ENCODE results near the gene WNT5B.

WNT5B gene

GRCh38 chr12:1628666-1629337 is at the start of gene WNT5B:
Gene WNT5B (plus strand): TSS chr12:1629231. CDS start chr12:1631355, 2,124 bp downstream.
- no peak for DNase-seq

DNA sequence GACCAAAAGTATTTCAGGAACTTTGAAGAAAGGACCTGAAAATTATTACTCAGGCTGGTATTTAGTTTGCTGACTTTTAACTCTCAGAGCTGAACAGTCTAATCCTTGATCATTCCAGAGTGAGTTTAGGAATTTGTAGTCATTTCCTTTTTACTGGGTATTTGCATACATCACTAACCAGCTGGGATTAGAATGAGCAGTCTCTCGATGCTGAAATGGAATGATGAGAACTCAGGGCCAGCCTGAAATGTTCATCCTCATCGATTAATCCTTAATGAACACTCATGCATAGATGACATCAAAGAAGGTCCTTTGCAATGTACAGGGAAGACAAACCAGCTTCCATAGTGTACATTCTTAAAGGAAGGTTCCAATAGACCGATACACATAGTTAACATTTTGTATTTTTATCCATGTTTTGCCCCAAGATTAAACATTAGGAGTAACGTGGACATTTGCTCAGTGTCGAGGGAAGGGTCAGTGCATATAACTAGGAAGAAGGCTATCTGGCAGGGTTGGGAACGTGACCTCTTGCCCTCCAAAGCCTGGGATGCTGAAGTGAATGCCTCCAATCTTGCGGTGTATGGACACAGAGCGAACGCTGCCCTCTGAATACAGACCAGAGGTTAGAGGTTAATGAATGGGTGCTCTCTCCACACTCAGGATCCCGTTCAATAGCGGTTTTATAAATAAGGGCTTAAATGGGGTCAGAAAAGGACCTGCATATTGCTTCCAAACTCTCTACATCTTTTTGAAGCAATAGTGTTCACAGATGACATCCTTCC is 49.2 kb upstream of the WNT5B start:
- peak; percentile 70 for DNase-seq

DNA sequence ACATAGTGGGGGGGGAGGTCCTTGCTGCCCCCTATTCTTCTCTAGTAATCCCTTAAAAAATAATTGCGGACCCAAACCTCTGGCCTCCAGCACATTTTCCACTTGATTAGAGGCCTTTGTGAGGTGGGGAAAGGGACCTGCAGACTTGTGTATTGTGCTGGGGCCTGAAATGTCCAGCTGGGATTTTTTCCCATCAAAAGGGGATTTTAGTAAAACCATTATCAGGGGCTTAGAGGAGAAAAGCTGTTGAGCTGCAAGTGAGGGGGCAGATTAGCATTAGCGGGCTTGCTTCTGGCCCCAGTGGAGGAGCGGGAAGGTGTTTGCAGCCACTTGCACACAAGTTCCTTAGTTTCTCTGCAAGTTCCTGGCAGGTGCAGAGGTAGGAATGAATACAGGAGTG is 48.5 kb upstream of the WNT5B start:
- DNase-seq = no peak

DNA sequence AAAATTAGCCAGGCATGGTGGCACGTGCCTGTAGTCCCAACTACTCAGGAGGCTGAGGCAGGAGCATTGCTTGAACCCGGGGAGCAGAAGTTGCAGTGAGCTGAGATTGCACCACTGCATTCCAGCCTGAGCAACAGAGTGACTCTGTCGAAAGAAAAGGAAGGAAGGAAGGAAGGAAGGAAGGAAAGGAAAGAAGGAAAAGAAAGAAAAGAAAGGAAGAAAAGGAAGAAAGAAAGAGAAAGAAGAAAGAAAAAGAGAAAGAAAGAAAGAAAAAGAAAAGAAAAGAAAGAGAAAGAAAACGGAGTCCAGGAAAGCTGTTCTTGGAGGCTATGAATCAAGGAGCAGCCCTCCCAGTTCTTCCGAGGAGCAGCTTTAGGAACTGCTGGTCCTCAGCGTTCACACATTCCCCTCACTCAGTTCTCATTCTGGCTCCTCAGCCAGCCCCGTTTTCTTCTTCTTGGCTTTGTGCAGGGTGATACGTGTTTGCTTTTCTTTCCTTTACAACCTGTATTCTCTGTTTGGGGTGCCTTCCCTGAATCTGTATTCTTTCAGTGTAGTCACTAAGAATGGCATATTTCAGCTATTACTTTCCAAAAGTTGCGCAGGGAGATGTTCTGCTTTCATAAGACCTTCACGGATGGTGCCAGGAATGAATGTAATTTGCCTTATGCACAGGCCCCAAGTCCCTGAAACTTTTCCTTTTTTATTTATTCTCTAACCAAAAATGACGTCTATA is 46.9 kb upstream of the WNT5B start:
- peak; percentile 65 for DNase-seq

- no peak for DNase-seq
Observed at GRCh38 chr12:1582709-1583050, 46.4 kb upstream of the WNT5B start.

- DNase-seq = peak; percentile 92
Observed at GRCh38 chr12:1583421-1584078, 45.5 kb upstream of the WNT5B start.

GRCh38 chr12:1584326-1584725 is 44.7 kb upstream of the WNT5B start:
- no peak for DNase-seq

- DNase-seq = no peak
Observed at GRCh38 chr12:1587927-1588574, 41.0 kb upstream of the WNT5B start.

DNA sequence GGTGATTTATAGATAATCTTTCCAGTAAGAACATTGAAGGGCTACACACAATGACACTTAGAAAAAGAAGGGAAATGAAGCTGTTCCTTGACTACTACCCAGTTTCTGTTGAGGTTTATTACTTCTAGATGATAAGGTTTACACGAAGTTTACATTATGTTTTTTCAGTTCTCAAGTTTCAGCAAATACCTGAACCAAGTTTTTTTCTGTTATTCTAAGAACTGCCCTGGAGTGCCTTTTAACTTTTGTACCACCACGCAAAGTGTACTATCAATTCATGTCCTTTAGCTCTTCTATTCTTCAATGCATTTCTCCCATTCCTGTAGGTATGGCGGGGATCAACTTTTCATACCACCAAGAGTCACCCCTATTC is 40.5 kb upstream of the WNT5B start:
- DNase-seq = no peak

- DNase-seq = peak; percentile 58
Observed at GRCh38 chr12:1590221-1590979, 38.6 kb upstream of the WNT5B start.

GRCh38 chr12:1591034-1591433 is 38.0 kb upstream of the WNT5B start:
- no peak for DNase-seq

GRCh38 chr12:1591543-1591942 is 37.5 kb upstream of the WNT5B start:
- peak; percentile 60 for DNase-seq

- peak; percentile 85 for DNase-seq
Observed at GRCh38 chr12:1592444-1593173, 36.4 kb upstream of the WNT5B start.

DNA sequence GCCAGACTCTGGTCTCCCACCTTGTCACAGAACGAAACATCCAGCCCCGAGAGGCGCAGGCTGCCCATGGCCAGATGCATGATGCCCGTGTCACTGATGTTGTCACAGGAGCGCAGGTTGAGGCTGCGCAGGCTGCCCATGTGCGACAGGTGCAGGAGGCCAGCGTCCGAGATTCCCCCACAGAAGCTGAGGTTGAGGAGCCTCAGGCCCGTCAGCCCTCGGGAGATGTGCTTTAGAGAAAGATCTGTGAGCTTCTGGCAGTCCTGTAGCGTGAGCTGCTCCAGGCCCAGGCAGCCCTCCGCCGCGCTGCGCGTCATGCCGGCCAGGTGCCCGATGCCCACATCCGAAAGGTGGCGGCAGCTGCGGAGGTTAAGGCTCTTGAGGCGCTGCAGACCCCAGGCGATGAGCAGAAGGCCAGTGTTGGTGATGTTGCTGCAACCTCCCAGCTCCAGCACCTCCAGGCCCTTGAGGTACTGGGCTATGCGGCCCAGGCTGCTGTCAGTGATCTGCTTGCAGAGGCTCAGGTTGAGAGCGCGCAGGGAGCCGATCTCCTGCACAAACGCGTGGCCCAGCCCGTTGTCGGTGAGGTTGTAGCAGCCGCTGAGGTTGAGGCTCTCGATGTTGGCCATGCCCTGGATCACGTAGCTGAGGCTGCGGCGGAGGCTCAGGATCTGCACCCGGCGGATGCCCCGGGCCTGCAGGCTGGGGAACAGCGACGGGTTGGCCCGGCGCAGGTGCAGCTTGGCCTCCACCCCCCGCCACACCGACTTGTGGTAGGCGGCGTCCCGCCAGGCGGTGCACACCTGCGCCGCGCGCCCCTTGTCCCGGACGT is 35.6 kb upstream of the WNT5B start:
- peak; percentile 69 for DNase-seq

- DNase-seq = peak; percentile 73
Observed at GRCh38 chr12:1594006-1594260, 35.1 kb upstream of the WNT5B start.

- DNase-seq = peak; percentile 84
Observed at GRCh38 chr12:1594261-1595025, 34.6 kb upstream of the WNT5B start, which contains the start of gene FBXL14. Gene FBXL14 (minus strand): TSS chr12:1594581. CDS start chr12:1594066, 515 bp downstream.

DNA sequence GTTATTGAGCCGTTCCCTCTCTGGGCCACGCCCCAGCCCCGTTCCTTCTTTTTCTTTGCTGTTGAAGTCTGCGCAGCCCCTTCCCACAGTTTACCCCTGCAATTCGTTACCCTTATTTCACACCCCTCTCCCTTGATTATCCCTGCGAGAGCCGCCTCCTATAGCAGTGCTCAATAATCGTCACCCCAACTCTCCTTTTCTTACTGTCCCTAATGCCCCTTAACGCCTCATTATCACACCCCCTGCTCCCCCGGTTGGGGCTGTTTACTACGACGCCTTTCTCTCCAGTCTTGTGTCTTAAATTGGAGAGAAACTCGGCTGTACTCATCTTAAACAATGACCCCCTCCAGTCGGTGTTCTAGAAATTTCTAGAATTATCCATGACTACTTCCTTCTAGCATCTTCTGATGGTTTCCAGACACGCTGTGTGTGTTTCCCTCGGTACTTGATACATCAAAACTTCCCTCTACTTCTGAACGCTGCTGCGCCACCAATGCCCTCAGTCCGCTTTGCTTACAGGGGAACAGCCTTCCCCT is 33.9 kb upstream of the WNT5B start:
- no peak for DNase-seq

DNA sequence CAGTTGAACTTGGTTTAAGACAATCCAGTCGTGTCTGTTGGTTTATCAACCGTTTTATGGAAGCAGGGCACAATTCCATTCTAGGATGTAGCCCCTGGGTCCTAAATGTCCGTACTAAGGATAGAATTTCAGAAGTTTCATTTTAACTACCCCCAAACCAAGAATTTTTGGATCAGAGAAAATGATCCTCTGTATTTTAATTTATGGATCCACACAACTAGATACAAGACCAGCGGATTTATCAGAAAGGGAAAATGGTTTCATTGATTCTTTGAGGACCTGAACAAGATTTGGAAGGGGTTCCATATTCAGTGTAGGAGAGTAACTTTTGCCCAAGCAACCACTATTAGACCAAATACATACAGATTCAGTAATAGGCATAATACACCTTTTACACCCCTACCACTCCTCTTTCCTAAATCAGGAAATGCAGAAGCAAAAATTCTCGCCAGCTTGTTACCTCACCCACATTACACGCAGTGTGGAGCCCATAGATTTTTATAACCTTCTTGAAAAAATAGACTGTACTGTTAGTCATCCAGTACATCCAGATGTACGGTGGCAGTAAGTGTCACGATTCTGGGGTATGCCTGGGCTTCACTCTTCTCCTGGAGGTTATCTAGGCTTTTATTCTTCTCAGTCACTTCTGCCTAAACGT is 33.2 kb upstream of the WNT5B start:
- peak; percentile 77 for DNase-seq

- DNase-seq = no peak
Observed at GRCh38 chr12:1598757-1599156, 30.3 kb upstream of the WNT5B start.

Measured in EL (cell line).